Liver (tissue), 9 donors: ENCODE data around the gene CNGA4. TPM values are rescaled to one million over a fixed set of nuclear protein-coding genes. Genes with fewer than 3 reads are reported as not detected.

ENCODE experiments used
- DNase-seq: peaks from one replicate; pipeline ENCODE4 v3.0.0-alpha.2; 2017; ENCODE audit warnings: low spot score
- H3K27ac ChIP-seq, 2 donors: one replicate each; pipeline ENCODE4 v1.7.0; 2013; ENCODE audit warnings: inconsistent platforms in 2 of 2, low read length in 2 of 2, control low read depth in 1 of 2, low read depth in 1 of 2, mild to moderate bottlenecking in 1 of 2
- H3K27me3 ChIP-seq, 4 donors: one replicate each; pipeline versions ENCODE4 v1.6.1 to v1.7.0; 2013; ENCODE audit warnings: low read length in 3 of 4, inconsistent platforms in 1 of 4, mild to moderate bottlenecking in 1 of 4, moderate library complexity in 1 of 4; ENCODE audit not compliant: control insufficient read depth in 4 of 4, insufficient read depth in 4 of 4
- H3K36me3 ChIP-seq, 4 donors: one replicate each; pipeline versions ENCODE4 v1.6.1 to v1.7.0; 2013; ENCODE audit warnings: low read length in 3 of 4, mild to moderate bottlenecking in 3 of 4, low read depth in 1 of 4, moderate library complexity in 1 of 4; ENCODE audit not compliant: control insufficient read depth in 4 of 4, insufficient read depth in 3 of 4
- H3K4me1 ChIP-seq, 4 donors: one replicate each; pipeline versions ENCODE4 v1.6.1 to v1.7.0; 2013; ENCODE audit warnings: low read length in 3 of 4, mild to moderate bottlenecking in 3 of 4, moderate library complexity in 1 of 4; ENCODE audit not compliant: control insufficient read depth in 4 of 4, insufficient read depth in 4 of 4
- H3K4me3 ChIP-seq, 3 donors: one replicate each; pipeline versions ENCODE4 v1.6.1 to v1.7.0; 2013; ENCODE audit warnings: low read length in 3 of 3, control low read depth in 1 of 3, low read depth in 1 of 3, mild to moderate bottlenecking in 1 of 3
- H3K9ac ChIP-seq, 2 donors: one replicate each; pipeline ENCODE4 v1.7.0; 2013; ENCODE audit warnings: low read length in 2 of 2, mild to moderate bottlenecking in 2 of 2, moderate library complexity in 2 of 2, control low read depth in 1 of 2, low read depth in 1 of 2
- H3K9me3 ChIP-seq, 4 donors: one replicate each; pipeline versions ENCODE4 v1.6.1 to v1.7.0; 2013; ENCODE audit warnings: low read length in 3 of 4; ENCODE audit not compliant: control insufficient read depth in 4 of 4
- FOXA1 ChIP-seq: IDR thresholded peaks from 2 replicates; pipeline ENCODE4 v1.6.1; 2016; ENCODE audit warnings: antibody characterized with exemption
- GABPA ChIP-seq, 2 donors: IDR thresholded peaks in 1 of 2; conservative IDR thresholded peaks in 1 of 2; 2 replicates each; pipeline ENCODE4 v1.6.1; 2016; ENCODE audit warnings: antibody characterized with exemption in 2 of 2, mild to moderate bottlenecking in 1 of 2, moderate library complexity in 1 of 2
- HNF4G ChIP-seq: IDR thresholded peaks from 2 replicates; pipeline ENCODE4 v1.6.1; 2016; ENCODE audit warnings: antibody characterized with exemption
- JUND ChIP-seq, 2 donors: IDR thresholded peaks; 2 replicates each; pipeline ENCODE4 v1.6.1; 2016; ENCODE audit warnings: antibody characterized with exemption in 2 of 2
- MAX ChIP-seq: IDR thresholded peaks from 2 replicates; pipeline ENCODE4 v1.6.1; 2016; ENCODE audit warnings: antibody characterized with exemption
- NR2F2 ChIP-seq: IDR thresholded peaks from 2 replicates; pipeline ENCODE4 v1.6.1; 2016; ENCODE audit warnings: antibody characterized with exemption
- RXRA ChIP-seq, 2 donors: IDR thresholded peaks; 2 replicates each; pipeline ENCODE4 v1.6.1; 2017 to 2018; ENCODE audit warnings: antibody characterized with exemption in 2 of 2, mild to moderate bottlenecking in 1 of 2
- SP1 ChIP-seq: IDR thresholded peaks from 2 replicates; pipeline ENCODE4 v1.6.1; 2018; ENCODE audit warnings: antibody characterized with exemption, mild to moderate bottlenecking
- TAF1 ChIP-seq: conservative IDR thresholded peaks from 2 replicates; pipeline ENCODE4 v1.6.1; 2016; ENCODE audit warnings: antibody characterized with exemption, mild to moderate bottlenecking
- YY1 ChIP-seq: IDR thresholded peaks from 2 replicates; pipeline ENCODE4 v1.6.1; 2016; ENCODE audit warnings: antibody characterized with exemption, mild to moderate bottlenecking
- WGBS: extraction: QIAGEN DNeasy Blood & Tissue Kit; methylation state at CpG from one replicate; pipeline ENCODE4 v1.1.7; 2013; 5-methylcytosine and 5-hydroxymethylcytosine counted together
- polyA plus RNA-seq, 2 donors: library from polyadenylated mRNA; stranded (reverse) in 1 of 2; unstranded in 1 of 2; fragments of 200-250 nt in 1 of 2; fragments of >200 nt in 1 of 2; fragmentation: Nextera tagmentation in 1 of 2; extraction: Ambion mirVana in 1 of 2; gene quantifications; one replicate each; pipeline versions ENCODE4 v1.2.1 to v1.2.3, GENCODE V29; 2013 to 2015
- total RNA-seq, 2 donors: library from RNA; depleted of rRNA; stranded (reverse); fragments of >200 nt; gene quantifications; one replicate each; pipeline ENCODE4 v1.2.3, GENCODE V29; 2014
- TF ChIP-seq, protein P1 (sequence below): fragments of 150-350 bp; IDR thresholded peaks from 2 replicates; pipeline ENCODE4 v1.5.1; 2017; ENCODE audit warnings: improper control_type of control experiment, low read depth, low read length; ENCODE audit not compliant: missing input control
- TF ChIP-seq, protein P2 (sequence below): IDR thresholded peaks from 2 replicates; pipeline ENCODE4 v1.6.1; 2016; ENCODE audit warnings: antibody characterized with exemption
- donor health status: healthy.
- donor health status: healthy.
- donor health status: healthy.
- donor health status: healthy.
- donor health status: healthy.

The CNGA4 gene
- total and polyA plus RNA-seq, 4 donors: 0.09 TPM; not detected in 3

- no peaks in the 10 kb centered on the region for H3K27me3 ChIP-seq
- H3K36me3 ChIP-seq: peaks cover 19 to 94% (median 78%) of the 10 kb centered on the region in 4 donors
- no peak for TF ChIP-seq MAX
- TF ChIP-seq, protein P1, sequence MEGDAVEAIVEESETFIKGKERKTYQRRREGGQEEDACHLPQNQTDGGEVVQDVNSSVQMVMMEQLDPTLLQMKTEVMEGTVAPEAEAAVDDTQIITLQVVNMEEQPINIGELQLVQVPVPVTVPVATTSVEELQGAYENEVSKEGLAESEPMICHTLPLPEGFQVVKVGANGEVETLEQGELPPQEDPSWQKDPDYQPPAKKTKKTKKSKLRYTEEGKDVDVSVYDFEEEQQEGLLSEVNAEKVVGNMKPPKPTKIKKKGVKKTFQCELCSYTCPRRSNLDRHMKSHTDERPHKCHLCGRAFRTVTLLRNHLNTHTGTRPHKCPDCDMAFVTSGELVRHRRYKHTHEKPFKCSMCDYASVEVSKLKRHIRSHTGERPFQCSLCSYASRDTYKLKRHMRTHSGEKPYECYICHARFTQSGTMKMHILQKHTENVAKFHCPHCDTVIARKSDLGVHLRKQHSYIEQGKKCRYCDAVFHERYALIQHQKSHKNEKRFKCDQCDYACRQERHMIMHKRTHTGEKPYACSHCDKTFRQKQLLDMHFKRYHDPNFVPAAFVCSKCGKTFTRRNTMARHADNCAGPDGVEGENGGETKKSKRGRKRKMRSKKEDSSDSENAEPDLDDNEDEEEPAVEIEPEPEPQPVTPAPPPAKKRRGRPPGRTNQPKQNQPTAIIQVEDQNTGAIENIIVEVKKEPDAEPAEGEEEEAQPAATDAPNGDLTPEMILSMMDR: no peak
- WGBS: 96% methylated on average over 10 of the region's 10 CpGs
- no peaks in the 10 kb centered on the region for H3K9me3 ChIP-seq
- no peak for DNase-seq
- H3K27ac ChIP-seq: no peak overlapping the region
- H3K4me1 ChIP-seq: no peaks in the 10 kb centered on the region
- no peak overlapping the region for H3K4me3 ChIP-seq
- no peak overlapping the region for H3K9ac ChIP-seq
These were observed 24.4 kb upstream of the CNGA4 start for GRCh38 chr11:6214530-6214929.

- H3K36me3 ChIP-seq: peaks cover 10 to 93% (median 75%) of the 10 kb centered on the region in 4 donors
- H3K4me1 ChIP-seq: no peaks in the 10 kb centered on the region
- H3K27ac ChIP-seq: no peak overlapping the region
- no peak overlapping the region for H3K9ac ChIP-seq
- H3K27me3 ChIP-seq: no peaks in the 10 kb centered on the region
- 95% methylated on average over 4 of the region's 4 CpGs for WGBS
- no peak overlapping the region for H3K4me3 ChIP-seq
- H3K9me3 ChIP-seq: no peaks in the 10 kb centered on the region
- TF ChIP-seq FOXA1: no peak
- TF ChIP-seq JUND (IDR thresholded peaks at IDR 0.05): no peak
- TF ChIP-seq, protein P1: no peak
- no peak for TF ChIP-seq RXRA (IDR thresholded peaks at IDR 0.05)
- DNase-seq: no peak
These were observed 22.4 kb upstream of the CNGA4 start for GRCh38 chr11:6216501-6216900.

GRCh38 chr11:6217722-6218121 is 21.2 kb upstream of the CNGA4 start:
- H3K9ac ChIP-seq: no peak overlapping the region
- H3K27me3 ChIP-seq: no peaks in the 10 kb centered on the region
- DNase-seq: no peak
- no peaks in the 10 kb centered on the region for H3K9me3 ChIP-seq
- 92% methylated on average over 19 of the region's 19 CpGs for WGBS
- H3K36me3 ChIP-seq: peaks cover 14 to 93% (median 75%) of the 10 kb centered on the region in 4 donors
- H3K4me3 ChIP-seq: no peak overlapping the region
- TF ChIP-seq FOXA1 (no peak), JUND (IDR thresholded peaks at IDR 0.05) (no peak), GABPA (IDR thresholded peaks at IDR 0.05 in 1 of 2, conservative IDR thresholded peaks at IDR 0.05 in 1 of 2) (no peak), HNF4G (no peak), NR2F2 (no peak), TAF1 (no peak), YY1 (no peak), RXRA (IDR thresholded peaks at IDR 0.05) (no peak), SP1 (no peak)
- TF ChIP-seq, protein P1: no peak
- TF ChIP-seq, protein P2, sequence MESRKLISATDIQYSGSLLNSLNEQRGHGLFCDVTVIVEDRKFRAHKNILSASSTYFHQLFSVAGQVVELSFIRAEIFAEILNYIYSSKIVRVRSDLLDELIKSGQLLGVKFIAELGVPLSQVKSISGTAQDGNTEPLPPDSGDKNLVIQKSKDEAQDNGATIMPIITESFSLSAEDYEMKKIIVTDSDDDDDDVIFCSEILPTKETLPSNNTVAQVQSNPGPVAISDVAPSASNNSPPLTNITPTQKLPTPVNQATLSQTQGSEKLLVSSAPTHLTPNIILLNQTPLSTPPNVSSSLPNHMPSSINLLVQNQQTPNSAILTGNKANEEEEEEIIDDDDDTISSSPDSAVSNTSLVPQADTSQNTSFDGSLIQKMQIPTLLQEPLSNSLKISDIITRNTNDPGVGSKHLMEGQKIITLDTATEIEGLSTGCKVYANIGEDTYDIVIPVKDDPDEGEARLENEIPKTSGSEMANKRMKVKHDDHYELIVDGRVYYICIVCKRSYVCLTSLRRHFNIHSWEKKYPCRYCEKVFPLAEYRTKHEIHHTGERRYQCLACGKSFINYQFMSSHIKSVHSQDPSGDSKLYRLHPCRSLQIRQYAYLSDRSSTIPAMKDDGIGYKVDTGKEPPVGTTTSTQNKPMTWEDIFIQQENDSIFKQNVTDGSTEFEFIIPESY: no peak
- no peaks in the 10 kb centered on the region for H3K4me1 ChIP-seq
- H3K27ac ChIP-seq: no peak overlapping the region
